GM20000 (cell line): Measurements from ENCODE around the gene TNN.

Source experiments
- DNase-seq: peaks from one replicate; pipeline ENCODE4 v3.0.0; 2012; ENCODE audit warnings: low spot score
- TF ChIP-seq, protein P1 (sequence below): IDR thresholded peaks from 2 replicates; pipeline ENCODE4 v1.5.1; 2012; ENCODE audit warnings: mild to moderate bottlenecking, control low read depth; ENCODE audit errors: extremely low read depth, missing control alignments

TNN gene

DNA sequence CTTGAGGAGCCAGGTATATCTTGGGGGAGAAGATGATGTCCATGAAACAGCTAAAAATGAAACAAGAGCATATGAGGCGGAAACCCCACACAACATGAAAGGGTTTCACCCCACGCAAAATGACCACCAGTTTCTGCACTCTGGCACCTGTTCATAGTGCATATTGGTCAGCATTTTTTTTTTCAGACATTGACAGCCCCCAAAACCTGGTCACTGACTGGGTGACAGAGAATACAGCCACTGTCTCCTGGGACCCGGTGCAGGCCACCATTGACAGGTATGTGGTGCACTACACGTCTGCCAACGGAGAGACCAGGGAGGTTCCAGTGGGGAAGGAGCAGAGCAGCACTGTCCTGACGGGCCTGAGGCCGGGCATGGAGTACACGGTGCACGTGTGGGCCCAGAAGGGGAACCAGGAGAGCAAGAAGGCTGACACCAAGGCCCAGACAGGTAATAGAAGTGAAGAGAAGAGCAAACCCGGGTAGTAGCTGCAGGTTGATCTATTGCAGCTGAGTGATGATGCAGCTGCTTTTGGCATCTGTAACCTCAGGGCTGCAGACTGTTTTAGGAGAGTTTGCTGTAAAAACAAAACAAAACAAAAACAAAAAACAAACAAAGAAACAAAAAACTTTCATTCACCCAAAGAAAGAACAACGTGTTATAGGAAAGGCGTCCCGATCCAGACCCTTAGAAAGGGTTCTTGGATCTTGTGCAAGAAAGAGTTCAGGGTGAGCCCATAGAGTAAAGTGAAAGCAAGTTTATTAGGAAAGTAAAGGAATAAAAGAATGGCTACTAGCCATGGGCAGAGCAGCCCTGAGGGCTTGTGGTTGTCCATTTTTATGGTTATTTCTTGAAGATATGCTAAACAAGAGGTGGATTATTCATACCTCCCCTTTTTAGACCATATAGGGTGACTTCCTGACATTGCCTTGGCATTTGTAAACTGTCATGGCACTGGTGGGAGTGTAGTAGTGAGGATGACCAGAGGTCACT lies 51.0 kb downstream of the TNN start:
- no peak for DNase-seq
- TF ChIP-seq, protein P1, sequence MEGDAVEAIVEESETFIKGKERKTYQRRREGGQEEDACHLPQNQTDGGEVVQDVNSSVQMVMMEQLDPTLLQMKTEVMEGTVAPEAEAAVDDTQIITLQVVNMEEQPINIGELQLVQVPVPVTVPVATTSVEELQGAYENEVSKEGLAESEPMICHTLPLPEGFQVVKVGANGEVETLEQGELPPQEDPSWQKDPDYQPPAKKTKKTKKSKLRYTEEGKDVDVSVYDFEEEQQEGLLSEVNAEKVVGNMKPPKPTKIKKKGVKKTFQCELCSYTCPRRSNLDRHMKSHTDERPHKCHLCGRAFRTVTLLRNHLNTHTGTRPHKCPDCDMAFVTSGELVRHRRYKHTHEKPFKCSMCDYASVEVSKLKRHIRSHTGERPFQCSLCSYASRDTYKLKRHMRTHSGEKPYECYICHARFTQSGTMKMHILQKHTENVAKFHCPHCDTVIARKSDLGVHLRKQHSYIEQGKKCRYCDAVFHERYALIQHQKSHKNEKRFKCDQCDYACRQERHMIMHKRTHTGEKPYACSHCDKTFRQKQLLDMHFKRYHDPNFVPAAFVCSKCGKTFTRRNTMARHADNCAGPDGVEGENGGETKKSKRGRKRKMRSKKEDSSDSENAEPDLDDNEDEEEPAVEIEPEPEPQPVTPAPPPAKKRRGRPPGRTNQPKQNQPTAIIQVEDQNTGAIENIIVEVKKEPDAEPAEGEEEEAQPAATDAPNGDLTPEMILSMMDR, result no peak

DNA sequence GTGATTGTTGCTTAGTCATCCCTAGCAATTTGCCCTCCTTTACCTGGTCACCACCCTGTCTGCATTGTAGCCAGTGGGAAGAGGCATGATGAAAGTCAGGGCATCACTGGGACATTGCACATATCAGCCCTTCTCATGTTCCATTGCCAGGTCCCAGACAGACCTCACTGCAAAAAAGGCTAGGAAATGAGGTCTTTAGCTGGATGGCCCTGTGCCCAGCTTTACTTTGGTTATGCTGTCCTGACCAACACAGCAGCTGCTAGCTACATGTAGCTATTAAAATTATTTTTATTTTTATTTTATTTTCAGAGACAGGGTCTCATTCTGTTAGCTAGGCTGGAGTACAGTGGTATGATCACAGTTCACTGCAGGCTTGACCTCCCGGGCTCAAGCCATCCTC lies 52.9 kb downstream of the TNN start:
- DNase-seq, result no peak
- TF ChIP-seq, protein P1, result no peak

DNA sequence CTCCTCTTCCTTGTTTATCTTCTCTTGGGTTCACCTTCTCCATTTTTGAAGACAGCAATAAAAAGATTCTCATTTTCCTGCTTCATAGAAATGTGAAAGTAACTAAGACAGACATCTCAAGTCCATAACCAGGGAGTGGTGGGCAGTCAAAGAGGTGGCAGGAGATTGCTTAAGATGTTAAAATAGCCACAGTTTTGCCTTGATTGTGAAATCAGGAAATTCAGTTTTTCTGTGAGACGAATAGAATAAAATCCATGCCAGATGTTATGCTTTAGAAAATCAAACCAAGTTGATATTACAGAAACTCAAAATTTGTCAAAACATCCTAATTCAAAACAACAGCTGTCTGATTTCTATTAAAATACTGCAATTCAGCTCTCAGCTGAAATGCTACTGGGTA lies 57.2 kb downstream of the TNN start:
- no peak for DNase-seq
- TF ChIP-seq, protein P1, result no peak

DNA sequence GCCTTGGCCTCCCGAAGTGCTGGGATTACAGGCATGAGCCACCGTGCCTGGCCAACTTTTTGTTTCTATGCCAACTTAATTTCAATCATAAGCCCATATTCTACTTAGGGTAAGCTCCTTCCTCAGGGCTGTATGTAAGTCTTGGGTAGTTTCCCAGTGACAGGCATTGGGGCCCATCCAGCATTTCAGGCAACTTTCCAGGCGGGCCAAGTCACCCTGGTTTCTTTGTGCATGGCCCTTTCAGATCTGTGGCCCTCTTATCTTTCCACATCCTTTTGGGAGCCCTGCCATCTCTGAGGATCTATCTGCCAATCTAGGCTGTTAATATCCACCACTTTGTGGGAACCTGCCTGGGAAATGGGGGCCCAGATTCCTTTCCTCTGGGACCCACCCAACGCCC lies 58.7 kb downstream of the TNN start:
- TF ChIP-seq, protein P1, result no peak
- DNase-seq, result no peak

DNA sequence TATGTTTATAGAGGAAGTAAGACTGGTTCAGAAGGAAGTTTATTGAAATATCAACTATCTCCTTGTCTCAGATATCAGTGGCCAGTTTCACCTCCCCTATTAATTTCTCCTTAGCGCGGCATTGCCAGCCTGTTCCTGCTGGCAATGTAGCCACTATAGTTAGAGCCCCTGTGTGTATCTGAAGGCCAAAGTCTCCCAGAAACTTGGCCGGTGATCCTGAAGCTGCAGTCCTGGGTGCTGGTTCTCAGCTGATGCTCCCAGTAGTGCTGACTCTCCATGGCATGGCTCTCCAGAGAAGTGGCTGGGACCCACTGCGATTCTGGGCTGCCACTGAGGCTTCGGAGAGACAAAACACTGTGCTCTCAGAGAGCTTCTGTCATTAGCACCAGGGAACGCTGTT lies 59.9 kb downstream of the TNN start:
- DNase-seq, result no peak

DNA sequence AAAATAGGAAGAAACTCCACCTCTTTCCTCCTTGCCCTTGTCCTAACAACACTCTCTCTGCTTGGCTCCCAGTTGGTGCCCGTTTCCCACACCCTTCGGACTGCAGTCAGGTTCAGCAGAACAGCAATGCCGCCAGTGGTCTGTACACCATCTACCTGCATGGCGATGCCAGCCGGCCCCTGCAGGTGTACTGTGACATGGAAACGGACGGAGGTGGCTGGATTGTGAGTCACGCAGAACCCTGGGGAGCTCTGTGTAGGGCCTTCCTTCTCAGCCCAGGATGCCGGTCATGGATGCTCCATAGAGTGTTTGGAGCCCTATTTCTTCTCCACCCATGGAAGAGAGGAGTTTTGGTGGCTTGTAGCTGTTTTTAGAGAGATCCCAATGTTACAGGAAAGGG lies 60.9 kb downstream of the TNN start:
- no peak for DNase-seq
- TF ChIP-seq, protein P1, result no peak

More for the DNA sequence above, 59.9 kb downstream of the TNN start:
- TF ChIP-seq, protein P1, result no peak

DNA sequence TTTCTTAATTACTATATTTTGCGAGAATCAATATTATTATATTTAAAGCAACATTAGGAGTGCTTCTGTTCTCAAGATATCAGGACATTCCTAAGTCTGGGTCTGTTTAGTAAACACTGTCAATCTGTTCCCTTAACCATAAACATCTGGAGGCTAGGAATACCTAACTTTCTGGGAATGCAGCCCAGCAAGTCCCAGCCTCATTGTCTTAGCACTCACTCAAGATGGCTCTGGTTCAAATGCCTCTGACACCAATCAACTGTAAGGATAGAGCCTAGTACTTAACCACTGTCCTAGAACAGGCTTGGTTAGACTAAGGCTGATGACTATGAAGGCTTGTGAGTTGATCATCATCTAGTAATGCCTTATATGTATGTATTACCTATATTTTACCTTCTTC lies 61.5 kb downstream of the TNN start:
- TF ChIP-seq, protein P1, result no peak
- DNase-seq, result no peak
